ENCODE measurements around the gene GDAP2. TPM values are rescaled to one million over a fixed set of nuclear protein-coding genes. Genes with fewer than 3 reads are reported as not detected.
"Not testable (repeated sequence)": the region's sequence is repeated elsewhere in the genome, so short reads cannot be mapped to it uniquely, and the experiment has no call there.

GDAP2 gene
- total RNA-seq, 1 donor from 2014 or later = 31.6 TPM

GRCh38 chr1:117928881-117929342 lies 509 bp downstream of the GDAP2 start:
- TF ChIP-seq EZH2 (IDR thresholded peaks at IDR 0.05; ENCODE audit: insufficient read depth, low read length) = no peak
- TF ChIP-seq CTCF (IDR thresholded peaks at IDR 0.05; ENCODE audit: insufficient read depth, low read depth, low read length) = peak; percentile 10
- Mint-ChIP-seq H3K9me3 (ENCODE audit: unreplicated experiment) (no peaks in the 10 kb centered on the region), H3K27me3 (ENCODE audit: low read depth, unreplicated experiment) (no peaks in the 10 kb centered on the region), H3K4me1 (ENCODE audit: low read depth, unreplicated experiment) (peaks cover 18% of the 10 kb centered on the region), H3K36me3 (ENCODE audit: low read depth, unreplicated experiment) (no peaks in the 10 kb centered on the region), H3K4me3 (ENCODE audit: unreplicated experiment) (peak overlapping the region; percentile 98), H3K27ac (ENCODE audit: unreplicated experiment) (peak overlapping the region; percentile 72)
- peak; percentile 44 for DNase-seq (ENCODE audit: low read depth)
- Histone ChIP-seq H3K4me3 (ENCODE audit: insufficient read depth, low read depth, low read length) (peak overlapping the region; percentile 96), H3K4me2 (ENCODE audit: low read length) (peak overlapping the region; percentile 86), H3K27ac (ENCODE audit: low read depth, low read length) (peak overlapping the region; percentile 73), H3K79me2 (ENCODE audit: insufficient read depth, low read length) (peaks cover 92% of the 10 kb centered on the region), H3K36me3 (ENCODE audit: insufficient read depth, low read length) (no peaks in the 10 kb centered on the region), H3K9ac (ENCODE audit: low read length) (peak overlapping the region; percentile 84), H3K27me3 (ENCODE audit: insufficient read depth, low read length) (no peaks in the 10 kb centered on the region), H3K4me1 (ENCODE audit: insufficient read depth, low read length) (peaks cover 12% of the 10 kb centered on the region), H3K9me3 (ENCODE audit: insufficient read depth, low read depth, low read length) (no peaks in the 10 kb centered on the region), H2AFZ (ENCODE audit: low read depth, low read length) (peak overlapping the region; percentile 96), H4K20me1 (ENCODE audit: insufficient read depth, low read length) (peaks cover 53% of the 10 kb centered on the region)
- FAIRE-seq = no peak

DNA sequence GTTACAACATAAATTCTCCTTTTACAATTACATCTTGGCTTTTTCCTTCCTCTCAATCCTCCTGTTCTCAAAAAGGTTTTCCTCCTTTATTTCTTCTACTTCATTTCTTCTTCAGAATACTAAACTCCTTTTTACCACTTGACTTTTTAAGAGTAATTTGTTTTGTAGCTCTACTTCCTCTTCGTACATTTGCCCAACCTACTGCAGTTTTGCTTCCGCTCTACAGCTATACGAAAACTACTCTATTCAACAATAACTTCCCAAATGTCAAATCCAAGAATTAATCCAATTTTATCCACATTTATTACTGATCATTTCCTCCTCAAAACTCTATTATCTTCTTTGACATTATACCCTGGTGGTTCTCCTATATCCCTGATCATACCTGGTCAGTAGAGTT lies 3.4 kb downstream of the GDAP2 start:
- no peak overlapping the region for H3K27ac Mint-ChIP-seq (ENCODE audit: unreplicated experiment)
- no peak overlapping the region for H3K4me3 Mint-ChIP-seq (ENCODE audit: unreplicated experiment)
- no peaks in the 10 kb centered on the region for H3K27me3 ChIP-seq (ENCODE audit: insufficient read depth, low read length)
- peaks cover 10% of the 10 kb centered on the region for H3K4me1 ChIP-seq (ENCODE audit: insufficient read depth, low read length)
- H3K79me2 ChIP-seq (ENCODE audit: insufficient read depth, low read length) = peaks cover 80% of the 10 kb centered on the region
- FAIRE-seq (no peak), DNase-seq (ENCODE audit: low read depth) (no peak)
- no peak overlapping the region for H3K27ac ChIP-seq (ENCODE audit: low read depth, low read length)
- no peak overlapping the region for H3K4me2 ChIP-seq (ENCODE audit: low read length)
- no peaks in the 10 kb centered on the region for H3K36me3 ChIP-seq (ENCODE audit: insufficient read depth, low read length)
- peaks cover 47% of the 10 kb centered on the region for H4K20me1 ChIP-seq (ENCODE audit: insufficient read depth, low read length)
- H3K9me3 Mint-ChIP-seq (ENCODE audit: unreplicated experiment) = no peaks in the 10 kb centered on the region
- no peak overlapping the region for H3K9ac ChIP-seq (ENCODE audit: low read length)
- no peak overlapping the region for H2AFZ ChIP-seq (ENCODE audit: low read depth, low read length)
- no peak for TF ChIP-seq EZH2 (IDR thresholded peaks at IDR 0.05; ENCODE audit: insufficient read depth, low read length)
- TF ChIP-seq CTCF (IDR thresholded peaks at IDR 0.05; ENCODE audit: insufficient read depth, low read depth, low read length) = no peak
- peaks cover 14% of the 10 kb centered on the region for H3K4me1 Mint-ChIP-seq (ENCODE audit: low read depth, unreplicated experiment)
- H3K9me3 ChIP-seq (ENCODE audit: insufficient read depth, low read depth, low read length) = no peaks in the 10 kb centered on the region
- no peaks in the 10 kb centered on the region for H3K27me3 Mint-ChIP-seq (ENCODE audit: low read depth, unreplicated experiment)
- no peaks in the 10 kb centered on the region for H3K36me3 Mint-ChIP-seq (ENCODE audit: low read depth, unreplicated experiment)
- H3K4me3 ChIP-seq (ENCODE audit: insufficient read depth, low read depth, low read length) = no peak overlapping the region

DNA sequence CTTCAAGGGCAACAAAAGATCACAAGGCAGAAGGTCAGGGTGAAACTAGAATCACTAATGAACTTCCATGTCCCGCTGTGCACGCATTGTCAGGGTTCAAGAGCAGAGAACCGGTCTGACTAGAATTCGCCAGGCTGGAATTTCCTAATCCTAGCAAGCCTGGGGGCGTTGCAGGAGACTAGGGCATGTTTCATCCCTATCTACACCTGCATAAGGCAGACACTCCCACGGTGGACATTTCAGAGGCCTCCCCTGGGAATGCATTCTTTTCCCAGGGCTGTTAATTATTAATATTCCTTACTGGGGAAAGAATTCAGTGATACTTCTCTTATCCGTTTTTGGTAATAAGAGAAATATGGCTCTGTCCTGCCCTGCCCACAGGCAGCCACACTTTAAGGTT lies 6.7 kb downstream of the GDAP2 start:
- not testable (repeated sequence) for H3K4me1 ChIP-seq (ENCODE audit: insufficient read depth, low read length)

More for the DNA sequence above, 6.7 kb downstream of the GDAP2 start:
- H3K27ac Mint-ChIP-seq (ENCODE audit: unreplicated experiment); H3K4me2 ChIP-seq (ENCODE audit: low read length); H3K9ac ChIP-seq (ENCODE audit: low read length); H3K4me3 Mint-ChIP-seq (ENCODE audit: unreplicated experiment); H3K27me3 ChIP-seq (ENCODE audit: insufficient read depth, low read length); H2AFZ ChIP-seq (ENCODE audit: low read depth, low read length); H3K9me3 ChIP-seq (ENCODE audit: insufficient read depth, low read depth, low read length); FAIRE-seq; H3K36me3 ChIP-seq (ENCODE audit: insufficient read depth, low read length); DNase-seq (ENCODE audit: low read depth); H3K27me3 Mint-ChIP-seq (ENCODE audit: low read depth, unreplicated experiment); H3K9me3 Mint-ChIP-seq (ENCODE audit: unreplicated experiment); H3K4me3 ChIP-seq (ENCODE audit: insufficient read depth, low read depth, low read length); H3K27ac ChIP-seq (ENCODE audit: low read depth, low read length); H3K4me1 Mint-ChIP-seq (ENCODE audit: low read depth, unreplicated experiment); H3K36me3 Mint-ChIP-seq (ENCODE audit: low read depth, unreplicated experiment): not testable (repeated sequence)
- peaks cover 38% of the 10 kb centered on the region for H4K20me1 ChIP-seq (ENCODE audit: insufficient read depth, low read length)
- H3K79me2 ChIP-seq (ENCODE audit: insufficient read depth, low read length) = peaks cover 56% of the 10 kb centered on the region

Measured in astrocyte (in vitro differentiated cells and primary cell).